Left renal cortex interstitium (tissue), 4 donors: ENCODE results near the gene NAGLU. TPM values are rescaled to one million over a fixed set of nuclear protein-coding genes. Genes with fewer than 3 reads are reported as not detected.
A peak's percentile ranks its signal among the peaks of the same experiment; 100 is the strongest.

Source experiments
- DNase-seq, 4 donors: peaks; one replicate each; pipeline ENCODE4 v3.0.0-alpha.2; 2013; ENCODE audit warnings: low read depth in 4 of 4, low spot score in 2 of 4, missing footprints in 1 of 4
- polyA plus RNA-seq, 4 donors: library from polyadenylated mRNA; unstranded; fragments of 120-200 nt; gene quantifications; one replicate each; pipeline ENCODE4 v1.2.1, GENCODE V29; 2013; ENCODE audit not compliant: insufficient read length in 4 of 4

NAGLU gene
- polyA plus RNA-seq, 4 donors: 19.3 to 29.7 (median 25.6) TPM

DNA sequence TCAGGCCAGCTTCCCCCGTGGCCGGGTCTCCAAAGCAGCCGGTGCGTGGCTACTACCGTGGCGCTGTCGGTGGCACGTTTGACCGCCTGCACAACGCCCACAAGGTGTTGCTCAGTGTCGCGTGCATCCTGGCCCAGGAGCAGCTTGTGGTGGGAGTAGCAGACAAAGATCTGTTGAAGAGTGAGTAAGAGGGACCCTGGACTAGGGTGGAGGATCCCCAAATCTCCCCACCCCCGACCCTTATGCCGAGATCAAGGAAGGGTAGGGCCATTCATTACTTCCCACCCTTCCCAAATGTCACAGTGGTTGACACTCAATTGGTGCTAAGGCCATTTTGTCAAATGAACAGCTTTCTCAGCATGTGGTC lies 27.1 kb downstream of the NAGLU start:
- DNase-seq: no peak

DNA sequence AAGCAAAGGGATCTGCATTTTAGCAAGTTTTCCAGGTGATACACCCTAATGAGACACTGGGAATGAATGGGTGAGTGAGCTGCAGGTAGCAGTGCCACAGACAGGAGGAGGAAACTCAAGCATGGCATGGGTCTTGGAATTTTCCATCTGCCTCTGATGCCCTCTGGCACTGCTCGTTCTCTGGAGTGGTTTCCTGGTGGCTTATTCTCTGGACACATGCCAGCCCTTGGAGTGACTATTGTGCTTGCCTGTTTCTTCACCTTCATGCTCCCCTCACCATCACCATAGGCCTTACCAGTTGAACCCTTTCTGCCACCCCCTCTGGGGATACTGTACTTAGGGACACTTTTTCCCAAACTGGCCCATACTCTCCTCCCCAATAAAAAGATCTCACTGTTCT lies 27.5 kb downstream of the NAGLU start:
- DNase-seq: no peak

DNA sequence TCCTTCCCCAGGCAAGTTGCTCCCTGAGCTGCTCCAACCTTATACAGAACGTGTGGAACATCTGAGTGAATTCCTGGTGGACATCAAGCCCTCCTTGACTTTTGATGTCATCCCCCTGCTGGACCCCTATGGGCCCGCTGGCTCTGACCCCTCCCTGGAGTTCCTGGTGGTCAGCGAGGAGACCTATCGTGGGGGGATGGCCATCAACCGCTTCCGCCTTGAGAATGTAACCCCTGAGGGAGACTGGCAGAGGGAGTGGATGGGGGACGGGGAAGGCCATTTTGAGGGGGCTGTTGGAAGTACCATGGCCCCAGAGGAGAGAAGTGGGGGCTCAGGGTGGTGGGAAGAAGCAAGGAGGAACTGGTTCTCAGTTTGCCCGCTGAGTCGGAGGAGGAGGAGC lies 27.9 kb downstream of the NAGLU start:
- no peak for DNase-seq

DNA sequence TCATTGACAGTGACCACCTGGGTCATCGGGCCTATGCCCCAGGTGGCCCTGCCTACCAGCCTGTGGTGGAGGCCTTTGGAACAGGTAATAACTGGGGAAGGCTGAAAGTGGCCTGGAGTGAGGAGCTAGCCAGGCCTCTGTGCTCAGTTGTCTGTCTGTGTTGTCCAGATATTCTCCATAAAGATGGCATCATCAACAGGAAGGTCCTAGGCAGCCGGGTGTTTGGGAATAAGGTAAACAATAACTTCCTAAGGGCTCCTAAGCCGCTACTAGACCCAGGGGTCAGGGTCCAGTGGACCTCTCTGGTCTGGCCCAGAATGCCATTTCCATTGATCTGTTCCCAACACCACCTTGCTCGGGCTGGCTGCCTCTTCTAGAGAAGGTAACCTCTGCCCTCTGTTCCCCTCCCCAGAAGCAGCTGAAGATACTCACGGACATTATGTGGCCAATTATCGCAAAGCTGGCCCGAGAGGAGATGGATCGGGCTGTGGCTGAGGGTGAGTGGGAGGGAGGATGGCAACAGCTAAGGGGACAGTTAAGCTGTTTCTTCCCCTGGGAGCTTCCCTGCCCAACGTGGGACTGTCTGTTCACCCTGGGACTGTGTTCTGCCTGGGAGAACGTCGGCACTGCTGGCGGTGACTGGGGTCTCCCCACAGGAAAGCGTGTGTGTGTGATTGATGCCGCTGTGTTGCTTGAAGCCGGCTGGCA lies 28.9 kb downstream of the NAGLU start:
- DNase-seq: no peak

DNA sequence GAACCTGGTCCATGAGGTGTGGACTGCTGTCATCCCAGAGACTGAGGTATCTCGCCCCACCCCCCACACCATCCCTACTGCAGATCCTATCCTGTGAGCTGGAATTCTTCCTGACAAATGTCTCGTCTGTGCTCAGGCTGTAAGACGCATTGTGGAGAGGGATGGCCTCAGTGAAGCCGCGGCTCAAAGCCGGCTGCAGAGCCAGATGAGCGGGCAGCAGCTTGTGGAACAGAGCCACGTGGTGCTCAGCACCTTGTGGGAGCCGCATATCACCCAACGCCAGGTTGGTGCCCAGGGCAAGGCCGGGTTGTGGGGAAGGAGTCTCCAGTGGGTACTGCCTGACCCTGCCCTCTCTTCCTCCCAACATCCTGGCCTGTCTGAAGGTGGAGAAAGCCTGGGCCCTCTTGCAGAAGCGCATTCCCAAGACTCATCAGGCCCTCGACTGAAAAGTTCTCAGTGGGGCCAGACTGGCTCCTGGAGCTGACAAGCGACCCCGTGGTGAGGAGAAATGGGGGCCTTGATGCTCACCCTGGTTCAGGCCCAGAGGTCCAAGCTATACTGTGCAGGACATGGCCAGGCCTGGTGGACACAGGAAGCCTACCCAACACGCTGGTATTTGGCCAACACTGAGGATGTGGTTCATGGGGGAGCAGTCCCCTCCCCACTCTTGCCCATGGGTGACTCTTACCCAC lies 29.6 kb downstream of the NAGLU start:
- DNase-seq: no peak

DNA sequence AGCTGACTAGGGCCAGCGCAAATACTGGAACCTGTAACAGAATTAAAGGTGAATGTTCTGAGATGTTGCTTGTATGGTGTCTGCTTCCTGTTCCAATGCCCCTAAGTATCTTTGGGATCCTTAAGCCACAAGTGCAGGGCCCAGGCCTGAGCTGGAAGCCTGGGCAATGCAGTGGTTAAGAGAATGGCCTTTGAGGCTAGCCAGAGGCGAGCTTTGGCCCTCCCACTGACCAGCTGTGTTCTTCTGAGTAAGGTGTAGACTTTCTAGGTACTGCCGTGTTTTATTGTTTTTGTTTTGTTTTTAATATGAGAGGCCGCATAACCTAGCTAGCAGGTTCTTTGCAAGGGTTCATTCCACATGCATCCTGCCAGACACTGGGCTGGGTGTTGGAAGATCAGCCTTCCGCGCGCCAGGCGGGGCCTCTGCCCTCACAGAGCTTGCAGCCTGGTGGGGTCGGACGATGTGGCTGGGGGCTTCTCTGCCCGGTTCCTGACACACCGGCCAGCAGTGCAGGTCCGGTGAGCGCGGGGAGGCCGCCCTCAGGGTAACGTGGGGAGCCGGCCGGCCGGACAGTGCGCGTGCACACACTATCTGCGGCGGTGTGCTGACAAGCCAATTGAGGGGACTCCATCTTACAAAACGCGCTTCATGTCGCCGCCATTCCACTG lies 30.3 kb downstream of the NAGLU start:
- DNase-seq: no peak

DNA sequence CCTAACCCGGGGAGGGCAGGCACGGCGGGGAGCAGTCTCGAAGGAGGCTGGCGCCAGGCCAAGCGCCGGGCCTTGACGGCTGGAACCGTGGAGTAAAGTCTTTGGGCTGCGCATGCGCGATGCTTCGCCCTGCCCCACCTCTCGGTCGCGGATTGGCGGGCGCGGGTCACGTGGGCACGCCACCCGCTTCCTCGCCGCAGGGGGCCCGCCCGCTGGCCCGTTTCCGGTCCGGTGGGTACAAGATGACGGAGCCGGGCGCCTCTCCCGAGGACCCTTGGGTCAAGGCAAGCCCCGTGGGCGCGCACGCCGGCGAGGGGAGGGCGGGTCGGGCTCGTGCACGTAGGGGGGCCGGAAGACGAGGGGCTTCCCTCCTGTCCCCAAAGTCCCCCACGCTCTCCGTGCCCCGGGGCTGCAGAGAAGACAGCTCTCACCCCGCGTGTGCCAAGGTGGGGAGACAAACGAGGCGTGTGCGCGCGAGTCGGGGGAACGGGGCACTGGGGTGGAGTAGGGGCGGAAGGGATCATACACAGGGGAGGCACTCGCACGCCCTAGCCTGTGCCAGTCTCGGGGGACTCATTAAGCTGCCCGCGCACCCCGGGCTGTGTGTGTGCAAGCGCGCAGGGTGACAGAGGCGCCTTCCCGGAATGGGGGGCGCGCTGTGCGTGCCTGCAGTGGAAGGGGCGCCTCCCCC lies 31.0 kb downstream of the NAGLU start, which contains the start of gene MLX:
TSS of gene MLX (plus strand) at position 218 of the 691 bp plus-strand sequence. CDS start at position 243, 25 bp downstream.
- peak in 1 of 4 donors; percentile 82 for DNase-seq

DNA sequence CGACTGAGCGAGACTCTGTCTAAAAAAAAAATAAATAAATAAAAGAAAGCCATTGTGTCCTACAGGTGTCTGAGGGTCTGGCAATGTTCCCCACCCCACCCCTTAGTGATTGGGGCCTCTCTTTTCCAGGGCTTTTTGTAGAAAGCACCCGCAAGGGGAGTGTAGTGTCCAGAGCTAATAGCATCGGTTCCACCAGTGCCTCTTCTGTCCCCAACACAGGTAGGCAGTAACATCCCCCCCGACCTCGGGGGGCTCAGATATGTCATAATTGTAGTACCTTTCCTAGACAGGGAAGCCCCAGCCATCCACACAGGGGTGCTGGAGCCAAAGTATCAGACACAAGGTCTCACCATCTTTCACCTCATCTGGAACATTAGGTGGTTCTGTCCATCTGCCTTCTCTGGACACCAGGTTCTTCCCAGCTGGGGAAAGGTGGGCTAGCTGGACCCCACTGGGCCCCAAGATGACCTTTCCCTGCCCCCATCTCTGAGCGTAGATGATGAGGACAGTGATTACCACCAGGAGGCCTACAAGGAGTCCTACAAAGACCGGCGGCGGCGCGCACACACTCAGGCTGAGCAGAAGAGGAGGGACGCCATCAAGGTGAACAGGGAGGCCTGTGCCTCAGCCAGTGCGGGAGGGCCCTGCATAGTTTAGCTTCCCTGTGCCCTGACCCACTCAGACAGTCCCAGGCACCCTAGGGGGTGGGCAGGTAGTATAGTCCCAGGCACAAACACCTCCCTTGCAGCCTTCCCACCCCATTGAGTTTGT lies 32.5 kb downstream of the NAGLU start:
- no peak for DNase-seq

DNA sequence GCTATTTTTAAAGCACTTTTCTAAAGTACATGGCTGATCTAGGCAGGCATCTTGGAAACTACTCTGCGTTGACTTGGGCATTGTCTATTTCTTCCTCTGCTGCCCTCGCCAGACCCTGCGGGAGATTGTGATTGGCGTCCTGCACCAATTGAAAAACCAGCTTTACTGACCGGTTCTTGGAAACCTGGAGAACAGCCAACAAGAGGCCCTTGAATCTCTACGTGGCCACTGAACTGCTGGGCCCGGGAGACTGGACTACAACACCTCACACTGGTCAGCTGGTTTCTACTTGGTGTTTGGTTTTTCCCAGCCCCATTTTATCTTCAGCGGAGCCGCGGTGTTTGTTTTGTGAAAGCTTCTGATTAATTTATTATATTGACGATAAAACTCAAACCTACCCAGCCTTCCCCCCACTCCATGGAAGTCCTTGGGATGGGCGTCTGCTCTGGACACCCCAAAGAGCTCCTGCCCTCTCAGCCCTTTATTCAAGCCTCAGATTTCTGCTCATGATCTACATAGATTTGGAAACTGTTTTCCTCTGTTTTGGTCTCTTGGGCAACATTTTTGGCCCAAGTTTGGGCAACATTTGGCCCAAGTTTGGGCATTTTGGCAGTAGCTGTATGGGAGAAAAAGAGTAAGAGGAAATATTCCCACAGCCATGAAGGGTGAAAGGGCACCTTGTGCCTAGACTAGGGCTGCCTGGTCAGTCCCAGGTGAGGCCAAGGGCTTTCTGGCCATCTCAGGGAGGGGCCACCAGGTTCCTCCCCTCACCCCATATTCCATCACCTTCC lies 35.6 kb downstream of the NAGLU start:
- DNase-seq: no peak

DNA sequence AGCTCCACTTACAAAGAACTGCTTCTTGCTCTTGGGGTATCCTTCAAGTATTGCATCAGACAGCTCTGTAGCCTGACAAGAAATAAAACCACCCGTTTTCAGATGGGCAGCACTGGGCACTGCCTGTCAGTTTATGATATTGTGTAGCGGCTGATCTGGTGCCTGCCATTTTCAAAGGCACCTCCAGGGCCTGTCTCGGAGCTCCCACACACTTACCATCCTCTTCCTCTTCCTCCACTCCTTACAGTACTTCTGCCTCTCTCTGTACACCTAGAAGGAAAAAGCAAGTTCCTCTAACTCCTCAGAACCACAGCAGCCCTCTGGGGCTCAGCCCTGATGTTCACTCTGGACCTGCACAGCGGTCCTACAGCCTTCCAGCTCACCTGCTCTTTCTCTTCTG lies 37.1 kb downstream of the NAGLU start:
- DNase-seq: no peak

DNA sequence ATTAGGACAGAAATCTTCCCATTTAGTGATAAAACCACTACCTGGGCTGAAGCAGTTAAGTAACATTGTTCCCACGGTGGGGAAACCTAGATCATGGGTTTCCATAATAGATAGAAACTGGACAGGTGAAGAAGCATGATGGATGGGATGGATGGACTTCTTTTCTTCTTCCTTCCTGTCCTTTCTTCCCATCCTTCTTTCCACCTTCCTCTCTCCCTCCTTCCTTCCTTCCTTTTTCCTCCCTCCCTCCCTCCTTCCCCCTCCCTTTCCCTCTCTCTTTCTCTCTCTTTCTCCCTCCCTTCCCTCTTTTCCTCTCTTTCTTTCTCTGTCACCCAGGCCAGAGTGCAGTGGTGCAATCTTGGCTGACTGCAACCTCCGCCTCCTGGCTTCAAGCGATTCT lies 38.4 kb downstream of the NAGLU start:
- no peak for DNase-seq

DNA sequence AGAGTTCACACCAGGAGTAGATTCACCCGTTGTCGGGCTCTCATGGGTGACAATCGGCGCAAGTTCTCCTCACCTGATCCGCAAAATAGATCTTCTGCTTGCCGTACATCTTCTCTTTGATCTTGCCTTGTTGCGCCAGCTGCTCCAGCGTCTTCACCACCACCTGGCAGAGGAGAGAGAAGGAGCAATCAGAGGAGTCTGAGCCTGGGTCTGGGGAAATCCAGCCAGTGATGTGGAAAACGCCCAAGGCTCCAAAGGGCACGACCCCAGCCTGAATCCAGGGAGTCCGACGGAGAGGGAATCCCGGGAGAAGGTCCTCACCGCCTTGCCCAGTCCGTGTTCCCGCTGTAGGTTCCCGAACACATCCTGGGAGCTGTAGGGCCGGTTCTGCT lies 41.1 kb downstream of the NAGLU start:
- no peak for DNase-seq

DNA sequence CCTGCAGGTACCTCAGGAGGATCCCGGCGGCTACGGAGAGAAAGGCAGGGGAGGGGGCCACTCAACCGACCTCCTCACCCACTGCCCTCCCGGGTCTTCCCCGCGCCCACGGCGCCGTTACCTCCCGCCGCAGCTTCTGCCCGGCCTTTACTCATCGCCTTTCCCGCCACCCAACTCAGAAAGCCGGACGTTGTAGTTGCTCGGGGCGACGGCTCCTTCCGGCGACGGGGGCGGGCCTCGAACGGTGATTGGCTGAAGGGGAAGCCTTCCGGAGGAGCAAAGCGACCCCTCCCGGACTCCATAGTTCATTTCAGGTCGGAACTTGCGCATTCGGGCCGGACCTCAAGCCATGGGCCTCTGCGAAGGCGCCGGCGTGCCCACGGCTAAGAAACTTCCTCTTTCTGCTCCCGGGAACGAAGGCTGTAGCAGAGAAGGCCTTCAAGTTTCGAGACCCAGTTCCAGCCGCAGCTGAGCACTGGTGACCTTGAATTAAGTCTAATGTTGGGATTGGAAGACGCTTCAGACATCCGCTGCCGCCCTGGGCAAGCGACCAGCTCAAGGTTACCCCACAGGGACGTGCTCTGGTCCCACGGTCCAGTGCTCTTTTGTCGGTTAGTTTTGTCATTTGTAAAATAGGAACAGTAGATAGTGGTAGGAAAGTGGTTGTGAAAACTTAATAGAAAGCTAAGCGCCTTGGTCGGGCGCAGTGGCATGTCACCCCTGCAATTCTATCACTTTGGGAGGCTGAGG lies 41.7 kb downstream of the NAGLU start, which contains the start of gene PSMC3IP:
TSS of gene PSMC3IP (minus strand) at position 198 of the 750 bp plus-strand sequence. CDS start at position 155, 43 bp downstream.
- peak in 3 of 4 donors; percentile 75 to 91 (median 83) for DNase-seq

DNA sequence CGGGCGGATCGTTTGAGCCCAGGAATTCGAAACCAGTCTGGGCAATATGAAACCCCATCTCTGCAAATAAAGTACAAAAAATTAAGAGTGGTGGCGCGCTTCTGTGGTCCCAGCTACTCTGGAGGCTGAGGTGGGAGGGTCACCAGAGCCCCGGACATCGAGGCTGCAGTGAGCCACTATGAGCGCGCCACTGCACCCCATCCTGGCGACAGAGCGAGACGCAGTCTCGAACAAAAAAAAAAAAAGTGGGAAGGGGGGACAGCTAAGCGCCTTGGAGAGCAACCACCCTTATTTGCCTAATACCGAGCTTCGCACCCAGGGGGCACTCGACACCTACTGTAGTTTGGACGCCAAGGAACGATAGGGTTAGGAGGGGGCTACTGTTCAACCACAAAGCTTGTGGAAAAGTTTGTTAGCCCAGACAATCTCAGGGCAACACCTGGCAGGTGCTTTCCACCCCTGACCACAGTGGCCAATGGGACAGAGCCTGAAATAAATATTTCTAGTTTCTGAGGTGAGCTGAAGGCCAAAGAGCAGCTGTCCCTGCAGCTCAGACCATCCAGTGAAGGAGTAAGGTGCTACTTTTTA lies 42.3 kb downstream of the NAGLU start:
- DNase-seq: peak in 2 of 4 donors; percentile 58 to 80

DNA sequence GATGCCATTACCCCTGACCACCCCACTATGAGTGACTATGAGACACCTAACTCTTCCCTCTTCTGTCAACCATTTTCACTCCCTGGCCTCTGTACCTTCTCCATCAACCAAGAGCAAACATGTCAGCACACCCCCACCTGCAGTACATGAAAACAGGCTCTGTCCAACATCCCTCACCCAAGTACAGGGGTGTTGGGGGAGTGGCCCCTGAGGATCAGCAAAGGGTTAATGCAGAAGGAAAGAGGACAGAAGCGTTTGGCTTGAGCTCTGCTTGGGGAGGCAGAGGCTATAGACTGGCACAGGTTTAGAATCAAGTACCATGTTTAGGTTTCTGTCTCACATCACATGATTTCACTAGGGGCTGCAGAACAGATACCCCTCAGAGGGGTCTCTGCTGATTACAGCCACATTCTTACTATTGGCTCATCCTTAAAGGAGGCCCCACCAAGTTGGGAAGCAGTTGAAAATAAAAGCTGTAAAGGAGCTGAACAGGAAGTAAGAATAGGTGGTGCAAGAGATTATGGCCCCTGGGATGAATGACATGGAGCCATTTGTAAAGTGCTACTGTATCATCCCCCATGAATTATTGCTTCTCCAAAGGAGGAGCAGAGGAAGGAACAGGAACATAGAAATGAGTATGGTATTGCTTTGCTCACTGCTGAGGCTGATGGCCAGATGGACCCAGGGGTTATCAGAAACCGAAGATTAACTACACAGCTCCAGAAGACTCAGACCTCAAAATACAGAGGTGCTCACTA lies 43.9 kb downstream of the NAGLU start:
- no peak for DNase-seq

DNA sequence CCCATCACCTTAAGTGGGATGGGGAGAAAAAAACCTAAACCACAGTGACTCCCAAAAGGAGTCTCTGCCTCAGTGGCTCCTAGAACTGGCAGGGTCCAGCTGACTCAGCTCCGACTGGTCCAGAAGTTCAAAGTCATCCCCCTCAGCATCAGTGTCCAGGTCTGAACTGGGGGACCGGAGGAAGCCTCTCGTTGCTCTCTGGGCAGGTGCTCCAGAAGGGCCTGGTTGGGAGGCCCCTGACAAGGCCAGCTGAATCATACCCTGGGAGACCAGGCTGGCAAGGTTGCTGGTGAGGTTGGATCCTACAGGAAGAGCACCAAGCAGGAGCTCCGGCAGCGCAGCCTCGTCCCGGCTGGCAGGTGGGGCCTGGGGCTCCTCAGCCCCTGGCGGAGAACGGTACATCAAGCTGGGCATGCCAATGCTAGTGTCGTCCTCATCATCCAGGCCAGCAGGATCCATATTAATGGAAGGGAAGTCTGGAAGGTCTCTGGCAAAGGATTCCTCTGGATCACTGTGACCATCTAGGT lies 45.8 kb downstream of the NAGLU start:
- no peak for DNase-seq

DNA sequence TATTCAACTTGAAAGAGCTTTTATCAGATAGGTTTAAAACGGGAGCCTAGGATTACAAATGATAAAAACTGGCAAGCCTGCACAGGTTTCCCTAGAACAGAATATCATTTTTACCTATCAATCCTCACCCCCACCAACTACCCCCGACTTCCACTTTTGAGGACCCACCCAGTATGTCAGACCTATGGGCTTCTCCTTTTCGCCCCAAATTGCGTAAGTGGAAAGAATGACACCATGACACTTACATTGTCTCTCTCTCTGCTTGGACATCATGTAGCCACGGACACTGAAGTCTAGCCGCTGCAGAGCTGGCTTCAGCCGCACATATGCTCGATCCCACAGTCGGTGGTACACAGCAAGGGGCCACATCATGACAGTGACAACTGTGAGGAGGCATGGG lies 48.8 kb downstream of the NAGLU start:
- no peak for DNase-seq
